IPS DF 4.7 (cell line): ENCODE data around the gene GNAT3.

Experiments used
- DNase-seq: peaks from one replicate; pipeline ENCODE4 v3.0.0-alpha.2; 2013; ENCODE audit warnings: low spot score; ENCODE audit errors: extremely low read depth

Gene GNAT3

DNA sequence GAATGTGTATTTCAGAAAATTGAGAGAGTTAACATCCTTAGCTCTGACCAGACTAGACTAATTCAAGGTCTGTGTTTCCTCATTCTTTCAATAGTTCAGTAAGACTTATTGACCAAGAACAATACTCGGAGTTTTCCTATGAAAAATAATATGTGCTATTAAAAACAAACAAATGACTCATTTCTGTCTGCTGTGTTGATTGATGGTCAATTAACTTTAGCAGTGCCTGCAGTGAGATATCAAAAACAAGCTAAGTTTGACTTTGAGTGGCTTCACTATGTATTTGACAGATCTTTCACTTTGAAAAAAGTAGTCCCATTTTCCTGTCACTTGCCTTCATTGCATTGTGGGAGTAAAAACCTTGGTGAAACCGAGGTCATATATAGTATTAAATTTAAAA, 91.0 kb downstream of the GNAT3 start:
- DNase-seq: no peak

DNA sequence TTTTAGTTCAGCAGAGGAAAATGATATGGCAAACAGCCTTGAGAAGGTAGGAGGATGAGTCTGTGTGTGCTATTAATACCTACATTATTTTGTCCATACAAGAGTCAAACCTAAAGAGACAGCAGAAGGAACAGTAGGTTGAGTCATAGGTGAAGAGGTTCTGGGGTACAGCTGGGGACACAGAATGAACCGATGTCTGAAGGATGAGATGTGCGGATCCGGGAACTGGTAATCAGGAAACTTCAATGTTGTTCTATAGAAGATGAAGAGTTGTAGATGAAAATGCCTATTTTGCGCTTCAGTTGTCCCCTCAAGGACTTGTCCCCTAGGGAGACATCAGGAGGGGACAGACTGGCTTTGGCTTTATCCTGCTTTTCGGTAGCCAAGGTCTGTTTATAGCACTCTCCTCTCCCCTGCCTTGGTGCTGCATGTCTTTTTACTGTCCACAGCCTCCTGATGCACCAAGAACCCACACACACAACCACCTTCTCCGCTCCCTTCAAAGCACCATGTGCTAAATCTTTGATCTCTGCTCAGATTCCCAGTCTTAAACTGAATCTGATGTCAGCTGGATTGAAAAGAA, 94.6 kb downstream of the GNAT3 start:
- DNase-seq: no peak

DNA sequence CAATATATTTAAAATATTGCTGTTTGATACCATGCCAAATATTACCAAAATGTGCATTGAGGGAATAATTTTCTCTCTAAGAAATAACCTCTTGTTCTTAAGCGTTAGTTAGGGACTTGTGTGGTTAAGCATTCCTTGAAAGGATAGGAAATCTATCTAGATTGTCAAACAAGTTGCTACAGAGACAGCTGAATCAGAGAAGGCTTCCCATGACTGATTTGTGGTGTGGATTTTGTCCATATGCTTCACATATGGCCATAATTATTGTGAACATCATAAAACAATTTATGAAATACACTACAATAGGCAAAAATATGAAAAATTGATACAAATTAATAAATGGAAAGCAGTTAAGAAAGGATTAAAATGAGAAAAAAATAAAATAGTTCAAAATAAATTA, 96.3 kb downstream of the GNAT3 start:
- no peak for DNase-seq

DNA sequence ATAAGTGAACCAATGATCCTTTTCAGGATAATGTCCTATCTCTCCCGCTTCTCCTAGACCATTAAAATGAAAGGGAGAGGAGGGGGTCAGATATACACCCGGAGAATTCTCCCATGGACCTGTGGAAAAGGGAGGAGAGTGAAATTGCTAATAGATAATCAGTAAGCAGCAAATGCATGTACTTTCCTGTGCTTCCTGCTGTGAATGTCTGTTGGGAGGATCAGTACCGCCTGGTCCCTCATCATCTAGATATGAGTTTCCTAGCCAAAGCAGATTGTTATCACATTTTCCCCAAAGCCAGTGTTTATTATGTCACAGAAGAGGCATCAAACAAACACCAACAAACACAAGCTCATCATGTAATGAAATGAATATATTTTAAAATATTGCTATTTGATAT, 96.8 kb downstream of the GNAT3 start:
- DNase-seq: no peak

DNA sequence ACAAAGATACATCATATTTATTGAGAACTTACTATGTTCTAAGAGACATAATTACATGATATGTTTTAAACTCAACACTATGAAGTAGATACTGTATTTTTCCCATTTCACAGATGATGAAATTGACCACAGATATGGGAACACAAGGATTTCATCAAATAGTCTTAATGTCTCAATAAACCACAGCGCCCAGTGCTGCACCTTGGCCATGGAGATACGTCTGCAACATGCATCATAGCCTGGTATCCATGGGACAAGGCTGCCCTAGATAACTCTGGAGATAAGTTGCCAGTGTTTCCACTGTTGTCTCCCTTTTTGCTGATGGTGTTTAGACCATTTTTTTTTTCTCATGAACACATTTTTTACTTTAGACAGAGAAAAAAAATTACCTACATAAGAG, 97.5 kb downstream of the GNAT3 start:
- DNase-seq: no peak

DNA sequence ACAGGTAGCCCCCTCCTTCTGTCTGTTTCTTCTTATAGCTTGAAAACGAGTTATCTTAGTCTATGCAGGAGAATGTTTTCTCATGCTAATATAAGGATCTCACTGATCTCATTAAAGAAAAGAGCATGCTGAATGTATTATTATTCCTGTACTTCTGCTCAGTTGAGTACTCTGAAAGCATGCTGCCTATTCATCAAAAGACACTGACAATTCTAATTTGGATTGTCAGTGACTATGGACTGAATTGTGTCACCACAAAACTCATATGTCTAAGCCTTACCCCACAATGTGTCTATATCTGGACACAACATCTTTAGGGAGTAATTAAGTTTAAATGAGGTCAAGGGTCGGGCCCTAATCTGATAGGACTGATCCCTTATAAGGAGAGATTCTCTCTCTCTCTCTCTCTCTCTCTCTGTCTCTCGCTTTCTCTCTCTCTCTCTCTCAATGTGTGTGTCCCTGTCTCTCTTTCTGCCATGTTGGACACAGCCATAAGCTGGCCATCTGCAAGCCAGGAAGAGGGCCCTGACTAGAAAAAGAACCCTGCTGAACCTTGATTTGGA, 98.4 kb downstream of the GNAT3 start:
- DNase-seq: no peak

DNA sequence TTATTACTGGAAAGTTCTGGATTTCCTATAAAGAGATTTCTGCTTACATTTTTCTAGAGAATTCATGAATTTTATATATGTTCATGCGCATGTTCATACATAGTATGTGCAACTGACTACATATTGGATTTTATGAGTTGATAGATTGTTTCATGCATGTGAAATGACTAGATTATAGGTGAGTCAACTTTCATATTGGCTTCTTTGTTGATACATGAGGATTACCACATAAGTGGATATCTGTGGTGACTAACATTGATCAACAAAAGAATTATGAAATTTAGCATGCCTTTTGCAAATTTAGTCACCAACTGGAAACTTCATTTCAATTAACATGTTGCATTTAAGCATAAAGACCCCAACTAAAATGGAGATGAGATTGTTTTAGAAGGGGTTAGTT, 99.0 kb downstream of the GNAT3 start:
- DNase-seq: no peak

DNA sequence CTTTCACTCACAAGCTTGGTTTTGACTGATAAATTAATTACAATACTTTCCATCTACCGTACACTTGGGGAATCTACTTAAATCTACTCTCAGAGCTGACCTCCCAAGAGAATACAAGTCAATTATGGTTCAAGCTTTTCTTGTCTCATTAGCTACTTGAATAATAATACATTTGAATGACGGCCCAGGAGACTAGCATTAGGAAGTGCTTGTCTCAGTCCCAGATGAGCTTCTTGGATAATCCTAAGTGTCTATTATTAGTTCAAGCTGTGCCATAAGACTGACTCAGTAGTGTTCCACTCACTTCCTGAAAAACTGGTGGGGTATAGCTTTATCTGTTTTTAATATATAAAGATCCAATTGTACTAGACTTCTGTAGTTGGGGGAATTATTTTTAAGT, 100.2 kb downstream of the GNAT3 start:
- DNase-seq: no peak

DNA sequence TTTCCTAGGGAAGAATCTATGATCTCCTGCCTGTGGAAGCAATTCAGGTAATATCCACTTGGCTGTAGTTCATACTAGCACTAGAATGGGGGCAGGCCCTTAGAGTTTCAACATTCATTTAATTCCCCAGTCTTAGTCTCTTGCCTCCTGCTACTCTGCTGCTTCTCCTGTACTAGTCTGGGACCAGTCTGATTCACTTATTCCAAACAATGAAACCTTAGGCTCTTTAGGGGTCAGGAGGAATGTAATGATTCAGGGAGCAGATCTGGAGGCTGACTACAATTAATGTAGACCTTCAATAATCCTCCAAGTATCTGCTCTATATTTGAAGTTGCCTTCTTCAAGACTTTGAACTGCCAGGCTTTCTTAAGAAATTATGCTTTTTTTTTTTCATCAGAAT, 101.8 kb downstream of the GNAT3 start:
- no peak for DNase-seq
